Measurements from ENCODE around the gene FADD. TPM values are rescaled to one million over a fixed set of nuclear protein-coding genes. Genes with fewer than 3 reads are reported as not detected.
"Not testable (repeated sequence)": the region's sequence is repeated elsewhere in the genome, so short reads cannot be mapped to it uniquely, and the experiment has no call there.

FADD gene
- total RNA-seq, 2 experiments from 2014 or later: 40.4 to 41.3 TPM

DNA sequence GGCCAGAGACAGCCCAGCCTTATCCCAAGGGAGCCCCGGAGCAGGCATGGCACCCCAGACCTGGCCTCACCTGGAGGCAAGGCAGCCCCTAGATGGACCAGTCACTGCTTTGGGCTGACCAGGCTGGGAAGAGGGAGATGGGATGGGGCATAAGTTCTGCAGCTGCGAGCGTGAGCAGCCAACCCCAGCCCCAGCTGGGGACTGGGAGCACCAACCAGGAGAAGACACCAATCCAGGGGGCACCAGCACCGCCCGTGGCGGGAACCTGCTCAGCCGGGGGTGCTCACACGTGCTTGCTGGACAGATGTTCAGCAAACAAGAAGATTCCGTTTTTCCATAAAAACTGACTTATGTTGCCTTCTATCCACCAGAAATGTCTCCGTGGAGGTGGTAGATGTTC is 16.2 kb upstream of the FADD start:
- H3K36me3 Mint-ChIP-seq: no peaks in the 10 kb centered on the region
- H3K4me1 Mint-ChIP-seq: peaks cover 2% of the 10 kb centered on the region
- DNase-seq (no peak), ATAC-seq (ENCODE audit: low read depth) (no peak)
- no peak overlapping the region for H3K27ac Mint-ChIP-seq
- H3K4me3 Mint-ChIP-seq: no peak overlapping the region
- H3K9me3 Mint-ChIP-seq: no peaks in the 10 kb centered on the region
- H3K27me3 Mint-ChIP-seq: no peaks in the 10 kb centered on the region
- POLR2A ChIA-PET: no interaction called here

GRCh38 chr11:70187771-70188170 is 15.3 kb upstream of the FADD start:
- H3K27ac Mint-ChIP-seq: no peak overlapping the region
- H3K4me3 Mint-ChIP-seq: no peak overlapping the region
- ATAC-seq (ENCODE audit: low read depth) (no peak), DNase-seq (no peak)
- no peaks in the 10 kb centered on the region for H3K27me3 Mint-ChIP-seq
- POLR2A ChIA-PET: no interaction called here
- no peaks in the 10 kb centered on the region for H3K9me3 Mint-ChIP-seq
- peaks cover 2% of the 10 kb centered on the region for H3K4me1 Mint-ChIP-seq
- H3K36me3 Mint-ChIP-seq: no peaks in the 10 kb centered on the region

DNA sequence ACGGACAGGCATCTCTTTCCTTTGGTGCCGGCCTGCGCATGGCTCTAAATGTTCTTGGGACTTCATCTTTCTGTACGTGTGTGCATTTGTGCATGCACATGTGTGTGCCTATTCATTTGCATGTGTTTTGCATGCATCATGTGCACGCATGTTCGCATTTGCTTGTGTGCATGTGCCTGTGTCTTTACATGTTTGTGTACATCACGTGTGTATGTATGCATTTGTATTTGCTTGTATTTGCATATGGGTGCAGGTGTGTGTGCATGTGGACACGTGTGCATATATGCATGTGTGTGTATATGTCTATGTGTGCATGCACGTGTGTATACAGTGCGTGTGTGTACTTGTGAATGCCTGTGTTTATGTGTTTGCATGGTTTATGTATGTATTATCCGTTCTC is 13.5 kb upstream of the FADD start:
- POLR2A ChIA-PET: no interaction called here
- Mint-ChIP-seq H3K36me3 (no peaks in the 10 kb centered on the region), H3K4me1 (peaks cover 2% of the 10 kb centered on the region), H3K4me3 (no peak overlapping the region), H3K27me3 (no peaks in the 10 kb centered on the region), H3K9me3 (no peaks in the 10 kb centered on the region), H3K27ac (no peak overlapping the region)
- DNase-seq (no peak), ATAC-seq (ENCODE audit: low read depth) (no peak)

DNA sequence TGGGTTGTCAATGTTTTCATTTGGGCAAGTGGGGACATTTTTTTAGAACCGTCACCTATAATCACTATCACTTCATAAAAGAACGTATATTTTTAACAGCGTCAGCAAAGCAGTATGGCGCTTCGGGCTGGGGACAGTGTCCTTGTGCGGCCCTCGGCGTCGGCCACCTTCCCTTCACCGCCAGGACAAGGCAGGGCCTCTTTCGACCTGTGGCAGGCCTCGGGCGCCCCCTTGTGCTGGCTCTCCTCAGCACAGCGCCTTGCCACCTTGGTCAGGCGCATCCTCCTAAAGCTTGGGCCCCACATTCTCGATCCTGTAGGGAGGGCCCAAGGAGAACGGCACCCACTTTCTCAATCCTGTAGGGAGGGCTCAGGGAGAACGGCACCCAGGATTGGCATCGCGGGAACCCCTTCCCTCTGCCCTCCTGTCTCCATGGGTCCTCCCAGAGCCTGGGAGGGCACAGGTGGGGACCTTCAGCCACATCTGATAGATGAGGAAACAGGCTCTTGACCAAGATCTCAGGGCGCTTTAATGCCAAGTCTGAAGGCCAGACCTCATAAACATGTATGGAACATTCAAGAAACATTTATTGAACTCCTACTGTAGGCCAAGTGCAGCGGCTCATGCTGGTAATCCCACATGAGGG is 11.5 kb upstream of the FADD start:
- Mint-ChIP-seq H3K27me3 (no peaks in the 10 kb centered on the region), H3K27ac (no peak overlapping the region), H3K4me1 (peaks cover 4% of the 10 kb centered on the region), H3K4me3 (no peak overlapping the region), H3K36me3 (no peaks in the 10 kb centered on the region), H3K9me3 (no peaks in the 10 kb centered on the region)
- DNase-seq (peak; percentile 77), ATAC-seq (ENCODE audit: low read depth) (peak; percentile 68)
- POLR2A ChIA-PET: interaction anchor here (0.6 kb wide), 1 partner anchor 301 kb away, joined by 3 read pairs; no protein-coding TSS in a partner anchor

- POLR2A ChIA-PET: no interaction called here
- no peak for ATAC-seq (ENCODE audit: low read depth)
- Mint-ChIP-seq H3K27ac (no peak overlapping the region), H3K4me3 (no peak overlapping the region), H3K27me3 (no peaks in the 10 kb centered on the region), H3K4me1 (peaks cover 4% of the 10 kb centered on the region), H3K9me3 (no peaks in the 10 kb centered on the region), H3K36me3 (no peaks in the 10 kb centered on the region)
- no peak for DNase-seq
Measured at GRCh38 chr11:70192666-70193410, 10.3 kb upstream of the FADD start.

- no peak for DNase-seq
- POLR2A ChIA-PET: no interaction called here
- Mint-ChIP-seq H3K4me3 (no peak overlapping the region), H3K27me3 (no peaks in the 10 kb centered on the region), H3K4me1 (peaks cover 4% of the 10 kb centered on the region), H3K27ac (no peak overlapping the region), H3K9me3 (no peaks in the 10 kb centered on the region), H3K36me3 (no peaks in the 10 kb centered on the region)
- no peak for ATAC-seq (ENCODE audit: low read depth)
Measured at GRCh38 chr11:70193411-70194292, 9.4 kb upstream of the FADD start.

GRCh38 chr11:70194792-70195791 is 8.0 kb upstream of the FADD start:
- no peak for ATAC-seq (ENCODE audit: low read depth)
- POLR2A ChIA-PET: no interaction called here

DNA sequence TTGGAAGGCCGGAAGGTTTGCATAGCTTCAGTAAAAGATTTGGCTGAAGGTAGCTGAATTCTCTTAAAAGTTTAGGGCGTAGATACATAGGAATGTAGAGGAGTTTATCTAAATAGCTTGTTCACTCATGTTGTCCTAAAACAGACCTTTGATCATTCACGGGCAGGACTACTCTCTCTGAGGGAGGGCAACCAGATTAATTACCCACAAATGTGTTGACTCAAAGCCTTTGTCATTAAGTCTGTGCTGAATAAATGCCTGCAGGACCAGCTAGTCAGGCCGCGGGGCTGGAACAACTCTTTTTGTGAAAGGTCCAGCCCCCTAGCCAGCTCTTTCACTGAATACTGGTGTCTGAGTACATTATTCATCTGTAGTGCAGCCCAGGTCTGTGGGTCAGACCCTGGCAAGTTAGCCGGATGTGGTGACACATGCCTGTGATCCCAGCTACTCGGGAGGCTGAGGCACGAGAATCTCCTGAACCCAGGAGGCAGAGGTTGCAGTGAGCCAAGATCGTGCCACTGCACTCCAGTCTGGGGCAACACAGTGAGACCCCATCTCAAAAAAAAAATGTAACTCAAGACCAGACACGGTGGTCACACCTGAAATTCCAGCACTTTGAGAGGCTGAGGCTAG is 2.8 kb upstream of the FADD start:
- H3K4me3 Mint-ChIP-seq: no peak overlapping the region
- ATAC-seq (ENCODE audit: low read depth): no peak
- H3K27ac Mint-ChIP-seq: no peak overlapping the region
- peaks cover 10% of the 10 kb centered on the region for H3K36me3 Mint-ChIP-seq
- peaks cover 3% of the 10 kb centered on the region for H3K27me3 Mint-ChIP-seq
- POLR2A ChIA-PET: interaction anchor here (0.7 kb wide), 1 partner anchor 1794 kb away, joined by 3 read pairs; no protein-coding TSS in a partner anchor
- H3K9me3 Mint-ChIP-seq: no peaks in the 10 kb centered on the region
- no peak for DNase-seq
- peaks cover 21% of the 10 kb centered on the region for H3K4me1 Mint-ChIP-seq

More at GRCh38 chr11:70194792-70195791, 8.0 kb upstream of the FADD start:
- no peak for DNase-seq
- Mint-ChIP-seq H3K36me3 (no peaks in the 10 kb centered on the region), H3K4me1 (peaks cover 4% of the 10 kb centered on the region), H3K4me3 (no peak overlapping the region), H3K27ac (no peak overlapping the region), H3K9me3 (no peaks in the 10 kb centered on the region), H3K27me3 (peaks cover 3% of the 10 kb centered on the region)

- DNase-seq; POLR2A ChIA-PET; ATAC-seq (ENCODE audit: low read depth); H3K4me3 Mint-ChIP-seq; H3K27me3 Mint-ChIP-seq; H3K9me3 Mint-ChIP-seq; H3K27ac Mint-ChIP-seq: not testable (repeated sequence)
- H3K4me1 Mint-ChIP-seq: peaks cover 28% of the 10 kb centered on the region
- H3K36me3 Mint-ChIP-seq: peaks cover 16% of the 10 kb centered on the region
Measured at GRCh38 chr11:70201047-70201446, 2.0 kb upstream of the FADD start.

DNA sequence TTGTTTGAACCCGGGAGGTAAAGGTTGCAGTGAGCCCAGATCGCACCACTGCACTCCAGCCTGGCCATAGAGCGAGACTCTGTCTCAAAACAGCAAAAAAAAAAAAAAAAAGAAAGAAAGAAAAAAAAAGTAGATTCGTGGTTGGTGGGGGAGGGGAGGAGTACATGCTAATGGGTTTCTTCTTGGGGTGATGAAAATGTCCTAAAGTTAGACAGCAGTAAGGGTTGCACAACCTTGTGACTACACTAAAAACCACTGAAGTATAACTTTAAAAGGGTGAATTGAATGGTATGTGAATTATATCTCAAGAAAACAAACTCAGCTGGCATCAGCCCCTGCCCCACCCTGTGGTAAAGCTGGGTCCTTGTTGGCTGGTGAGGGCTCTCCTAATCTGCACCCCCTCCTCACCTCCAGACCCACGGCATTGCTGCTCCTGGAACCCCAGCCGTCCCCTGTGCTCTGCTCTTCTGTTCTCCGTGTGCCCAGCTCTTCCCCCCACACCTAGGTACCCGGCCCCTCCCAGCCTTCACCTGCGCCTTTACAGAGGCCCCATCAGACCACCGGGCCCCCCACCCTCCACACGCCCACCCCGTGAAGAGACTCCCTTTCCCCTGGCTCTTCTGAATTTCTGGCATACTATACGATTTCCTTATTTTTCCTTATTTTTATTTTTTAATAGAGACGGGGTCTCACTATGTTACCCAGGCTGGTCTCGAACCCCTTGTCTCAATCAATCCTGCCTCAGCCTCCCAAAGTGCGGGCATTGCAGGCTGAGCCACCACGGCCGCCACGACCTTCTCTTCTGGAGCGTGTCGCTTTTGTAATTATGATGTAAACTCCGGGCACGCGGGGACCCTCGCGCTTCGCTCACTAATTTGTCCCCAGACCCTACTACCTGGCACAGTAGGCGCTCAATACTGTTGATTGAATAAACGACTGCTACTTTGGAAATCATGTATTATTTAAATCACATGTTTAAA is 924 bp upstream of the FADD start:
- POLR2A ChIA-PET: interaction anchor here (0.6 to 1.5 kb wide), 3 partner anchors 9 to 964 kb away, joined by 4 to 6 read pairs (median 6); no protein-coding TSS in a partner anchor

GRCh38 chr11:70203751-70204465 is 812 bp downstream of the FADD start:
- H3K27me3 Mint-ChIP-seq: peaks cover 3% of the 10 kb centered on the region
- H3K36me3 Mint-ChIP-seq: peaks cover 25% of the 10 kb centered on the region
- DNase-seq: peak; percentile 72
- peak overlapping the region; percentile 98 for H3K27ac Mint-ChIP-seq
- H3K4me1 Mint-ChIP-seq: peaks cover 32% of the 10 kb centered on the region
- H3K9me3 Mint-ChIP-seq: no peaks in the 10 kb centered on the region
- peak; percentile 65 for ATAC-seq (ENCODE audit: low read depth)
- peak overlapping the region; percentile 96 for H3K4me3 Mint-ChIP-seq
- POLR2A ChIA-PET: interaction anchor here (0.7 to 2.5 kb wide), 9 partner anchors 9 to 1249 kb away, joined by 3 to 7 read pairs (median 3); partner anchors contain the start of genes LTO1, NADSYN1 and PPFIA1

More for the DNA sequence above, 924 bp upstream of the FADD start:
- Mint-ChIP-seq H3K27ac (peak overlapping the region; percentile 89), H3K4me1 (peaks cover 30% of the 10 kb centered on the region), H3K36me3 (peaks cover 19% of the 10 kb centered on the region), H3K4me3 (peak overlapping the region; percentile 88), H3K9me3 (no peaks in the 10 kb centered on the region), H3K27me3 (peaks cover 3% of the 10 kb centered on the region)
- ATAC-seq (ENCODE audit: low read depth): no peak
- DNase-seq: no peak
